Cardiac fibroblast (primary cell): ENCODE data around the gene NEUROD2.

ENCODE experiments used
- DNase-seq, 2 donors: peaks; one replicate each; pipeline versions ENCODE4 v3.0.0 to v3.0.0-alpha.2; 2010; ENCODE audit warnings: low read depth in 2 of 2
- H3K4me3 ChIP-seq, 2 donors: replicated peaks in 1 of 2; 1 replicate in 1 of 2; 2 replicates in 1 of 2; pipeline ENCODE4 v1.5.1; 2011; ENCODE audit warnings: low read depth in 2 of 2, low read length in 2 of 2, mild to moderate bottlenecking in 2 of 2, moderate library complexity in 1 of 2
- TF ChIP-seq, protein P1 (sequence below): IDR thresholded peaks from one replicate; pipeline ENCODE4 v1.5.1; 2011; ENCODE audit warnings: low read depth, mild to moderate bottlenecking, low read length, inconsistent platforms

The NEUROD2 gene

DNA sequence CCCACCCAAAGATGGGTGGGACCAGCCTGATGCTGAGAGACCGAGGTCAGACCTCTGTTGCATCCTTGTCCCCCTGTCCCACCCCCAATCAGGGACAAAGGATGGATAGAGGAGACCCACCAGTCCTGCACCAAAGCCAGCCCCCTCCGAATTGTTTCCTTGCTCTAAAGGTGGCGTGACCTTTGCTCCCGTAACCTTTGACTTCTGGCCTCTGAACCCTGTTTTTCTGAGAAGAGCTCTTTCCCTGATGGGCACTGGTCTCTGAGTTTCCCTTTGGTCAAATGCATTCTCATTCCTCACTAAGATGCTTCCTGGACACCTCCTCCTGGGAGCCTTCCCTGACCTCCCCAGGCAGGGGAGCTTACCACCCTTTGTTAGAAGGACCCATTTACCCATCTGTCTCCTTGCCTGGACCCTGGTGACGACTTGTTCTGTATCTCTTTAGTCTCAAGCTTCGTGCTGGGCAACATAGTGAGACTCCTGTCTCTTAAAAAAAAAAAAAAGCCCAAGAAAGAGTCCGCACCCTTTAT, 5.3 kb upstream of the NEUROD2 start:
- no peak for DNase-seq
- H3K4me3 ChIP-seq = no peak overlapping the region
- TF ChIP-seq, protein P1, sequence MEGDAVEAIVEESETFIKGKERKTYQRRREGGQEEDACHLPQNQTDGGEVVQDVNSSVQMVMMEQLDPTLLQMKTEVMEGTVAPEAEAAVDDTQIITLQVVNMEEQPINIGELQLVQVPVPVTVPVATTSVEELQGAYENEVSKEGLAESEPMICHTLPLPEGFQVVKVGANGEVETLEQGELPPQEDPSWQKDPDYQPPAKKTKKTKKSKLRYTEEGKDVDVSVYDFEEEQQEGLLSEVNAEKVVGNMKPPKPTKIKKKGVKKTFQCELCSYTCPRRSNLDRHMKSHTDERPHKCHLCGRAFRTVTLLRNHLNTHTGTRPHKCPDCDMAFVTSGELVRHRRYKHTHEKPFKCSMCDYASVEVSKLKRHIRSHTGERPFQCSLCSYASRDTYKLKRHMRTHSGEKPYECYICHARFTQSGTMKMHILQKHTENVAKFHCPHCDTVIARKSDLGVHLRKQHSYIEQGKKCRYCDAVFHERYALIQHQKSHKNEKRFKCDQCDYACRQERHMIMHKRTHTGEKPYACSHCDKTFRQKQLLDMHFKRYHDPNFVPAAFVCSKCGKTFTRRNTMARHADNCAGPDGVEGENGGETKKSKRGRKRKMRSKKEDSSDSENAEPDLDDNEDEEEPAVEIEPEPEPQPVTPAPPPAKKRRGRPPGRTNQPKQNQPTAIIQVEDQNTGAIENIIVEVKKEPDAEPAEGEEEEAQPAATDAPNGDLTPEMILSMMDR = no peak

DNA sequence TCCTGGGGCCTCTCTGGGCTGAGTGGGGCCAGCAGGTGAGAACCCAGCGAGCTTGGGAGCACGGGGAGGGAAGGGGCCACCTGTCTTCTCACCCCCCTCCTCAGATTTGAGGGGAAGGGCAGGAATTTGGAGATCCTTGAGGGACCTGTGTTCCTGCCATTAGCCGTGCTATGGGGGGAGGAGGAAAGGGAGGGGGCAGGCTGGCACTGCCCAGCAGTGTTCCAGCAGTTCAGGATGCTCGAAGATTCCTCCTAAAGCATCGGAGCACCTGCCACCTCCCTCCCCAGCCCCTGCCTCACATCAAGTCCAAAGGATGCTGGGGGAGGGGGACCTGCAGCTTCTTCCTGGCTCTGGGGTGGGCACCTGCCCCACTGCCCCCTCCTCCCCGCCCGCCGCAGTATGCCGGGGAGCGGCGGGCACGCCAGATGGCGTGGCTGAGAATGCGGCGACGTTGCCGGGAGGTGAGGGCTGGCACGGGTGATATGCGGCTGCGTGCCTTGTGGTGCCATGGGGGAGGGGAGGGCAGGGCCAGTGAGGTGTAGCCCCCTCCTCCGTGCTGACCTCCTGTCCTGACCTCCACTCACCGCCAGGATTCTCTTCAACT, 4.7 kb upstream of the NEUROD2 start:
- DNase-seq = no peak
- TF ChIP-seq, protein P1 = no peak

DNA sequence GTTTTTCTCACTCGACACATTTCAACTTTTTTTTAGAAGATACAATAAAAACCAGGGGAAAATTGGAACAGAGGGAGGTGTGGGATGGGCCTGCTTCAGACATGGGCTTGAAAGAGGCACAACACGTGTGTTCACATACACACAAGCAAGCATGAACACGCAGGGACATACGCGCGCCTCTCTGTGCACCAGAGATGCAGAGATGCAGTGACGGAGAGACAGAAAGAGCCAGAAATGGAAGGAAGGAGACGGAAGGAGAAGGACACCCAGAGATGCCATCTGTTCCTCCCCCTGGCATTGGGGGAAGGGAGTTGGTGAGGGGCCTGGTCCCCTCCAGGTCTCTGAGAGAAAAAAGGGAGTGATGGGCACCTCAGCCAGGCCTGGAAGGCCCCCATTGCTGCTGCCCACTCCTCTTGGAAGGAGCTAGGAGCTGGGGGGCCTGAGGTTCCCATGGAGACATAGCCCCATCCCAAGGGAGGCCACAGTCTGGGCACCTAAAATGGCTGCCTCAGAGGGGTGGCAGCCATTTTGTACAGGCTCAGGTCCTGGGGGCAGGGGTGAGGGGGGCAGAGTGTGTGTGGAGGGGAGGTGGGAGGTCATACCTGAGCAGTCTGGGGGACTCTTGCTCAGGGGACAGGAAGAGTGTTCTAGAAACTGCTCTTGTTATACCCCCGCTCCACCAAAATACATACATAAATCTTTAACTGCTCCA, 3.8 kb upstream of the NEUROD2 start:
- no peak overlapping the region for H3K4me3 ChIP-seq
- no peak for DNase-seq
- TF ChIP-seq, protein P1 = no peak

More for the DNA sequence above, 4.7 kb upstream of the NEUROD2 start:
- H3K4me3 ChIP-seq = no peak overlapping the region

DNA sequence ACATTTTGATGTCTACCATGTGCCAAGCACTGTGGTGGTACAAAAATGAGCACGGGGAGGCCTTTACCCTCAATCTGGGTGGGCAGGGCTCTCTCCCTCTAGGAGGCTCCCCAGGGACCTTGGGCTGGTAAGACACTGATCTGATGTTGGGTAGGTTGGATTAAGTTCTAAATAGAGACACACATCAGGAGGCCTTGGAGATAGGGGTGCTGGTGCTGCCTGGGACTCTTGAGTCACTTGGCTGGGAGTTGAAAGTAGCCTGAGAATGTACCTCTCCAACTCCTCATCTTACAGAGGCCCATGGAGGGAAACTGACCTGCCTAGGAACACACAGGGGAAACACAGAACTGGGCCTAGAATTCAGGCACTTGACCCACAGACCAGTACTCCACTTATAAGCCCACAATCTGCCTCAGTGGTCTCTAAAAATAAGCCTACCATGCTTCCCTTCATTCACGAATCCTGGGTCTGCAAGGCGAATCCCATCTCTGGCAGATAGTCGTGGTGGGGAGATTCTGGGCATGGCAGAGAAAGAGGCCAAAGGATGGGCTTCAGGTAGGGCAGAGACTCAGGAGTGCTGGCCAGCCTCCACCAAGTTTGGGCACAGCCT, 1.8 kb upstream of the NEUROD2 start:
- no peak for DNase-seq

DNA sequence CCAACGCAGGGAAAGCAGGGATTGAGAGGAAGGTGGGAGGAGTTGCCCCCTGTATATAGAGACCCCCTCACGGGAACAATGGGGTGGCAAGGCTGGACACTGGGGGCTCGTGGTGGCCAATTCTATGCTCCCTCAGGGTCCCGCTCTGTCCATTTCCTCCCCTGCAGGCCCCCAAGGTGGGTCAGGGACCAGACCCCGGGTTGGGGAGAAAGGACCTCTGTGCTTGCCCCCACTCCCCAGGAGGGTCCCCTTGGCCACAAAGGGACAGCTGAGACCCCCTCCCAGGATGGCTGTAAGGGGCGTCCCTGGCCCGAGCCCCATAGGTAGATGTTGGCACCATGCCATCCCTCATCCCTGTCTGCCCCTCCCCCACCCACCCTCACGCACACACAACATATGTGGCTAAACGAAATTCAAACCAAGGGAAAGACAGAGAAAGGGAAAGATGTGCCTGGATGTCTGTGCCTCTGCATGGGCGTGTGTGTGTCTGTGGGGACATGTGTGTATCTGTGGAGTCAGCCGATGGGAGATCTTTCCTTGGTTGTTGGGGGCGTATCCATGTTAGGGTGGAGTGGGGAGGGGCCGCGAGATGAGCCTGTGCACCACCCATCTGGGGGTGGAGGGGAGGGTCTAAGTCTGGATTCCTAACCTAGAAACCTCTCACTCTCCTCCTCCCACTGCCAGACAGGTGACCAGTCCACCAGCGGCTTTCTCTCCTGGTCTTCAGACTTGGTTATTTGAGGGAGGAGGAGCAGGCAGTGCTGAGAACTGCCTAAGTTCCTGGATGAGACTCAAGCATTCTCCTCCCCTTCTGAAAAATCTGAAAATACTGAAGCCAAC, 642 bp upstream of the NEUROD2 start:
- TF ChIP-seq, protein P1 = no peak
- DNase-seq = no peak
- no peak overlapping the region for H3K4me3 ChIP-seq

More for the DNA sequence above, 1.8 kb upstream of the NEUROD2 start:
- TF ChIP-seq, protein P1 = no peak
- no peak overlapping the region for H3K4me3 ChIP-seq

DNA sequence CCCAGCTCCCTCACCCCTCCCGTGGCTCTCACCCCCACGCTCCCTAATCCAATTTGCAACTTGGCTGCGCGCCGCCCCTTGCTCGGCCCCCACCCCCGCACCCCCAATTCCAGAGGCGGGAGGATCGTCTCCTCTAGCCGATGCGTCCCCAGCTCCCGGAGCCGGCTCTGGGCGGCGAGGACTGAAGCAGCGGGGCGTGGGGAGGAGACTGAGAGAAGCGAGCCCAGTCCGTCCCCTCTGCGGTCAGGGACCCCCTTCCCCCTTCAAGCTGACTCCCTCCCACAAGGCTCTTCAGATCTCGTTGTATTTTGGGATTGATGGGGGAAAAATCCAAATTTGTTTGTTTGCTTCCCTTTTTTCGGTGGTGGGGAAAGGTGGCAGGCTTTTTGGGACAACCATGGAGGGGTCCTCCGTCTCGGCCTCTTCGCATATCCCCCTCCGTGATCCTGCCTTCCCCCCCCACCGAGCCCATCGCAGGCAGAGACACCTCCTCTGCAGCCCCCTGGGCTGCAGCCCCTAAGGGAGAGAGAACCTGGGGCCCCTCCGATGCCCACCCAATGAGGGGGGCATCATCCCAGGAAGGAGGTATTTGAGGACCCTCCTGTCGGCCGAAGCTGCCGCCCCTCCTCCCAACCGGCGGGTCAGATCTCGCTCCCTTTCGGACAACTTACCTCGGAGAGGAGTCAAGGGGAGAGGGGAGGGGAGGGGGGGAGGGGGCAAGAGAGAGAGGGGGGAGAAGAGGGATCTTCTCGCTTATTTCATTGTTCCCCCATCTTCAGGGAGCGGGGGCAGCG, 466 bp downstream of the NEUROD2 start:
- TF ChIP-seq, protein P1 = no peak
- DNase-seq = no peak
- no peak overlapping the region for H3K4me3 ChIP-seq
